ENCODE data around the gene HDAC4. TPM values are rescaled to one million over a fixed set of nuclear protein-coding genes. Genes with fewer than 3 reads are reported as not detected.

HDAC4 gene
- total RNA-seq, 1 experiment from 2014 or later = 44.4 TPM

GRCh38 chr2:239145106-239145505 is 255.7 kb downstream of the HDAC4 start (continued):
- no peak for TF ChIP-seq ZNF121 (CRISPR knock-in tag; IDR thresholded peaks at IDR 0.05)

- Mint-ChIP-seq H3K4me1 (no peaks in the 10 kb centered on the region), H3K36me3 (peaks cover 8% of the 10 kb centered on the region), H3K27ac (no peak overlapping the region), H3K4me3 (no peak overlapping the region), H3K27me3 (ENCODE audit: low read depth) (no peaks in the 10 kb centered on the region), H3K9me3 (no peaks in the 10 kb centered on the region)
- TF ChIP-seq AR (CRISPR knock-in tag; IDR thresholded peaks at IDR 0.05) (no peak), SOX15 (CRISPR knock-in tag; IDR thresholded peaks at IDR 0.05) (no peak)
- ChIA-PET POLR2A (no interaction called here), CTCF (interaction anchor here (0.8 to 2.5 kb wide), 18 partner anchors 10 to 252 kb away, joined by 3 to 14 read pairs (median 4); no protein-coding TSS in a partner anchor)
- ATAC-seq (no peak), DNase-seq (ENCODE audit: low spot score) (no peak)
These were observed 256.2 kb downstream of the HDAC4 start for GRCh38 chr2:239144713-239144999.

GRCh38 chr2:239143858-239144712 is 256.7 kb downstream of the HDAC4 start:
- peak; percentile 87 for ATAC-seq
- Mint-ChIP-seq H3K4me1 (no peaks in the 10 kb centered on the region), H3K4me3 (no peak overlapping the region), H3K27ac (no peak overlapping the region), H3K9me3 (no peaks in the 10 kb centered on the region), H3K36me3 (peaks cover 12% of the 10 kb centered on the region), H3K27me3 (ENCODE audit: low read depth) (no peaks in the 10 kb centered on the region)
- ChIA-PET CTCF (interaction anchor here (0.5 to 2.5 kb wide), 29 partner anchors 8 to 1242 kb away, joined by 3 to 14 read pairs (median 4); partner anchors contain the start of gene HDAC4), POLR2A (no interaction called here)
- TF ChIP-seq CTCF (IDR thresholded peaks at IDR 0.05) (peak; percentile 55), ZNF219 (CRISPR knock-in tag; IDR thresholded peaks at IDR 0.05; ENCODE audit: borderline replicate concordance) (no peak), CREM (CRISPR knock-in tag; IDR thresholded peaks at IDR 0.05) (no peak), ZNF416 (CRISPR knock-in tag; IDR thresholded peaks at IDR 0.05) (no peak), ZBTB21 (CRISPR knock-in tag; IDR thresholded peaks at IDR 0.05; ENCODE audit: borderline replicate concordance) (no peak), FOXP1 (CRISPR knock-in tag; IDR thresholded peaks at IDR 0.05; ENCODE audit: borderline replicate concordance) (no peak), ERG (CRISPR knock-in tag; IDR thresholded peaks at IDR 0.05) (no peak), ZNF121 (CRISPR knock-in tag; IDR thresholded peaks at IDR 0.05) (no peak), ZNF396 (CRISPR knock-in tag; IDR thresholded peaks at IDR 0.05; ENCODE audit: borderline replicate concordance) (no peak)
- peak; percentile 53 for DNase-seq (ENCODE audit: low spot score)

GRCh38 chr2:239142806-239143205 is 258.0 kb downstream of the HDAC4 start:
- ATAC-seq (no peak), DNase-seq (ENCODE audit: low spot score) (no peak)
- Mint-ChIP-seq H3K9me3 (no peaks in the 10 kb centered on the region), H3K36me3 (peaks cover 12% of the 10 kb centered on the region), H3K27me3 (ENCODE audit: low read depth) (no peaks in the 10 kb centered on the region), H3K4me3 (no peak overlapping the region), H3K4me1 (no peaks in the 10 kb centered on the region), H3K27ac (no peak overlapping the region)
- ChIA-PET CTCF (interaction anchor here (0.6 to 1.8 kb wide), 7 partner anchors 10 to 1094 kb away, joined by 3 to 8 read pairs (median 4); no protein-coding TSS in a partner anchor), POLR2A (no interaction called here)
- TF ChIP-seq ZNF532 (CRISPR knock-in tag; IDR thresholded peaks at IDR 0.05; ENCODE audit: borderline replicate concordance) = no peak
- no peak for TF ChIP-seq ZNF232 (CRISPR knock-in tag; IDR thresholded peaks at IDR 0.05)
- no peak for TF ChIP-seq FOXP4 (CRISPR knock-in tag; IDR thresholded peaks at IDR 0.05)

Measured in WTC11 (cell line).